Activated gamma-delta T cell treated with anti-CD3 and anti-CD28 coated beads, Interleukin-2, amount 50 U/mL, for 16 hours (primary cell): Measurements from ENCODE around the gene FASTK.

Source experiments
- DNase-seq: peaks from one replicate; pipeline ENCODE4 v3.0.0-alpha.2; 2020; ENCODE audit warnings: low read depth

FASTK gene

GRCh38 chr7:151081170-151082101 is 827 bp upstream of the FASTK start:
- DNase-seq, result no peak

- no peak for DNase-seq
Measured at GRCh38 chr7:151080067-151080521, 515 bp downstream of the FASTK start.

- DNase-seq, result no peak
Measured at GRCh38 chr7:151079199-151079910, 1.3 kb downstream of the FASTK start.

- no peak for DNase-seq
Measured at GRCh38 chr7:151078233-151079040, 2.2 kb downstream of the FASTK start.

- no peak for DNase-seq
Measured at GRCh38 chr7:151077705-151078232, 2.8 kb downstream of the FASTK start.

GRCh38 chr7:151076863-151077704 is 3.5 kb downstream of the FASTK start:
- no peak for DNase-seq

GRCh38 chr7:151075978-151076426 is 4.6 kb downstream of the FASTK start:
- no peak for DNase-seq

GRCh38 chr7:151075662-151075971 is 5.0 kb downstream of the FASTK start:
- no peak for DNase-seq

- DNase-seq, result no peak
Measured at GRCh38 chr7:151074817-151075661, 5.6 kb downstream of the FASTK start.

- no peak for DNase-seq
Measured at GRCh38 chr7:151073990-151074389, 6.6 kb downstream of the FASTK start.

GRCh38 chr7:151071032-151071866 is 9.4 kb downstream of the FASTK start:
- DNase-seq, result no peak

GRCh38 chr7:151070574-151070960 is 10.0 kb downstream of the FASTK start:
- DNase-seq, result no peak

- DNase-seq, result no peak
Measured at GRCh38 chr7:151069841-151070573, 10.6 kb downstream of the FASTK start.

GRCh38 chr7:151068069-151068773 is 12.4 kb downstream of the FASTK start:
- no peak for DNase-seq

GRCh38 chr7:151066273-151066974 is 14.2 kb downstream of the FASTK start:
- DNase-seq, result no peak

- DNase-seq, result no peak
Measured at GRCh38 chr7:151065516-151065915, 15.1 kb downstream of the FASTK start.

- no peak for DNase-seq
Measured at GRCh38 chr7:151064993-151065392, 15.6 kb downstream of the FASTK start.
